ENCODE data around the gene PPT2.

DNA sequence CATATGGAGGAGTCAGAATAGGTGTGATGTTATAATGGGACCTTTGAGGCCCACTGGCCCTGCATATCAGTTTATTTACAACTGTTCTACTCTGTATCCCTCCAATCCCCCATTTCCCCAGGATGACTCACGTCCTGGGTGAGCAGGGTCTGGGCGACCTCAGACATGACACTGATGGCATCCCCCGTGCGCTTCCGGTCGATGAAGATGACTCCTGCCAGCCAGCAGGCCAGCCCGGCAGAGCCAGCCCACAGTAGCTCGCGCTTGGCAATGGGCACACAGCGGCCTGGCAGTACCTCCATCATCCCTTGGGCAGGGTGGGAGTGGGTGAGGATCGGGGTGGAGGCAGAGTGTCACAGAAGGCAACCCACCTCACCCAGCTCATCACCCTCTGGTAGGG is 16.4 kb downstream of the PPT2 start:
- TF ChIP-seq, protein P1, sequence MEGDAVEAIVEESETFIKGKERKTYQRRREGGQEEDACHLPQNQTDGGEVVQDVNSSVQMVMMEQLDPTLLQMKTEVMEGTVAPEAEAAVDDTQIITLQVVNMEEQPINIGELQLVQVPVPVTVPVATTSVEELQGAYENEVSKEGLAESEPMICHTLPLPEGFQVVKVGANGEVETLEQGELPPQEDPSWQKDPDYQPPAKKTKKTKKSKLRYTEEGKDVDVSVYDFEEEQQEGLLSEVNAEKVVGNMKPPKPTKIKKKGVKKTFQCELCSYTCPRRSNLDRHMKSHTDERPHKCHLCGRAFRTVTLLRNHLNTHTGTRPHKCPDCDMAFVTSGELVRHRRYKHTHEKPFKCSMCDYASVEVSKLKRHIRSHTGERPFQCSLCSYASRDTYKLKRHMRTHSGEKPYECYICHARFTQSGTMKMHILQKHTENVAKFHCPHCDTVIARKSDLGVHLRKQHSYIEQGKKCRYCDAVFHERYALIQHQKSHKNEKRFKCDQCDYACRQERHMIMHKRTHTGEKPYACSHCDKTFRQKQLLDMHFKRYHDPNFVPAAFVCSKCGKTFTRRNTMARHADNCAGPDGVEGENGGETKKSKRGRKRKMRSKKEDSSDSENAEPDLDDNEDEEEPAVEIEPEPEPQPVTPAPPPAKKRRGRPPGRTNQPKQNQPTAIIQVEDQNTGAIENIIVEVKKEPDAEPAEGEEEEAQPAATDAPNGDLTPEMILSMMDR (IDR thresholded peaks at IDR 0.05), result no peak
- no peak for TF ChIP-seq POLR2A (IDR thresholded peaks at IDR 0.05)
